GM03348 (cell line): Measurements from ENCODE around the gene FITM2.
A peak's percentile ranks its signal among the peaks of the same experiment; 100 is the strongest.
"Not testable (repeated sequence)": the region's sequence is repeated elsewhere in the genome, so short reads cannot be mapped to it uniquely, and the experiment has no call there.

Source experiments
- DNase-seq: peaks from one replicate; pipeline ENCODE4 v3.0.0; 2012; ENCODE audit warnings: low spot score

Gene FITM2

GRCh38 chr20:44331201-44331600 is 20.2 kb upstream of the FITM2 start:
- DNase-seq: no peak

- no peak for DNase-seq
Observed at GRCh38 chr20:44328428-44328827, 17.4 kb upstream of the FITM2 start.

DNA sequence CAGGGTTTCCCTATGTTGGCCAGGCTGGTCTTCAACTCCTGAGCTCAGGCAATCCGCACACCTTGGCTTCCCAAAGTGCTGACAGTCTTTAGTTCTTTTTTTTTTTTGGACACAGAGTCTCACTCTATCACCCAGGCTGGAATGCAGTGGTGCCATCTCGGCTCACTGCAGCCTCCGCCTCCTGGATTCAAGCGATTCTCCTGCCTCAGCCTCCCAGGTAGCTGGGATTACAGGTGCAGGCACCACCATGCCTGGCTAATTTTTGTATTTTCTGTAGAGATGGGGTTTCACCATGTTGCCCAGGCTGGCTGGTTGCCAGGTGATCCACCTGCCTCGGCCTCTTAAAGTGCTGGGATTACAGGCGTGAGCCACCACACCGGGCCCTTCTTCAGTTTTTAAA is 16.7 kb upstream of the FITM2 start:
- DNase-seq: not testable (repeated sequence)

- no peak for DNase-seq
Observed at GRCh38 chr20:44326391-44327159, 15.6 kb upstream of the FITM2 start.

DNA sequence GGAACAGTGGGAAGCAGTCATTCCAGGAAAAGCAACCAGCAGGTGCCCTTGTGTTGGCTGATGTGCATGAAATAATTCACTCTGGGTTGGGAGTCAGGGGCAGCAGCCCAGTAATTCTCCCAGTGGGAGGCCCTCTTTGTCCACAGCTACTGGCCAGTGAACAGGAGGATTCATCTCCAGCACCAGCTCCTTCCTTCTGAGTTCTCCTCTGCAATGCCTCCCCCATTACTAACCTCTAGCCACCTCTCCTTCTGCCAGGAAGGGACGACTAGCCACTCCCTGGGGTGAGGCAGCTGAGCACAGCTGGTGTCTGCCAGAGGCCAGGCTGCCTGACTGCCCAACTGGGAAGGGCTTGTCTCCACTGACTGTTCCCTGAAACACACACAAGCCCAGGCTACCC is 13.3 kb upstream of the FITM2 start:
- DNase-seq: no peak

GRCh38 chr20:44319839-44320422 is 8.9 kb upstream of the FITM2 start:
- DNase-seq: no peak

- DNase-seq: no peak
Observed at GRCh38 chr20:44314870-44315269, 3.9 kb upstream of the FITM2 start.

DNA sequence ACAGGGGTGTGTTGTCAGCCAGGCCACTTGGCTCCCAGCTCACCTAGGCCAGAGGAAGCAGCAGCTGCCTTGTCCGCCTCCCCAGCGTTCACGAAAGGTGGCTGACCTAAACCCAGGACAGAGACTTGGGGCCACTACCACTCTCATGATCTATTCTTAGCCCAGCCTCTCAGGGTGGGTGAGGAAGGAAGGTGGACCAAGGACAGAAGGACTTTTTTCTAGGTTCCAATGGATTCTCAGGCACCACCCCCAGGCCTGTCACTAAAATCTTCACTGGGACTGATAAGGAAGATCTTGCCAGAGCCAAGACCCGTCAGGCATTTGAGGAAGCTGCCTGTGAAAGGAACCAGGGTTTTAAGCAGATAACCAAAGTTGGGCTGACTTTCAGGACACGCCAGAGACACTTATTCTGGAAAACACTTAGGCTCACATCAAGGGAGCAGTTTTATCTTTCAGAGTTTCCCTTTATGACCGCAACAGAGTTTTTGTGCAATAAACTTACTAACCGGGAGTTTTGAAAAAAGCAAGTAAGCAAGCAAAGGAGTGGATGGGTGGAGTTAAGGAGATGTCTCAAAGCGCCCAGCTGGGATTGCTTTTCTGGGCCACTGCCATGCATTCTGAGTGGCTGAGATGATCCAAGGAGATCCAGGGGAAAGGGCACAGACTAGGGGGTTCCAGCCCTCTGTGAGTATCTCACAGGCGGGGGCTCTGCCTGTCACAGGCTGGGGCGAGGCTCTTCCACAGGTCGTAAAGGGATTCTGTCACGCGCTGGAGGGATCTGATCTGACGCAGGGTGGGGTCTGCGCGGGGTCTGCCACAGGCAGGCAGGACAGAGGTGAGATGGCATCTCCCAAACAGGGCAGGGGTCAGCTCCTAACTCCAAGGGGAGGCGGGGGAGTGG is 989 bp downstream of the FITM2 start:
- peak; percentile 81 for DNase-seq

DNA sequence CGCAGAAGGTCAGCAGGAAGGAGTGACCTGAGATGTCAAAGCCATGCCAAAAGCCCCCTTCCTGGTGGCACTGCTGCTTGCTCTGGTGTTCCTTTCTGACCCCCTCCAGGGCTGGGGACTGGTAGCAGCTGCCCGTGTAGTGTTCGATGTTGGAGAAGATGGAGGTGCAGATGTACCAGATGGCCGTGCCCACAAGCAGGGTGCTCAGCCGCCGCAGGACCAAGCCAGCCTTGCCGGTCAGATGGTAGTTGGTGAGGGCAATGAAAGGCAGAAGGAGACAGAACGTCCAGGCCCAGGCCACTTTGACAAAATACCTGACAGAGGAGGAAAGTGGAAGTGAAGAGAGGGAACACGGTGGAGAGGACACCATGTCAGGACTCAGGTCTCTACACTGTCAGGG is 4.1 kb downstream of the FITM2 start:
- DNase-seq: no peak

GRCh38 chr20:44304383-44304782 is 6.6 kb downstream of the FITM2 start:
- DNase-seq: no peak

GRCh38 chr20:44302736-44303135 is 8.3 kb downstream of the FITM2 start:
- no peak for DNase-seq

DNA sequence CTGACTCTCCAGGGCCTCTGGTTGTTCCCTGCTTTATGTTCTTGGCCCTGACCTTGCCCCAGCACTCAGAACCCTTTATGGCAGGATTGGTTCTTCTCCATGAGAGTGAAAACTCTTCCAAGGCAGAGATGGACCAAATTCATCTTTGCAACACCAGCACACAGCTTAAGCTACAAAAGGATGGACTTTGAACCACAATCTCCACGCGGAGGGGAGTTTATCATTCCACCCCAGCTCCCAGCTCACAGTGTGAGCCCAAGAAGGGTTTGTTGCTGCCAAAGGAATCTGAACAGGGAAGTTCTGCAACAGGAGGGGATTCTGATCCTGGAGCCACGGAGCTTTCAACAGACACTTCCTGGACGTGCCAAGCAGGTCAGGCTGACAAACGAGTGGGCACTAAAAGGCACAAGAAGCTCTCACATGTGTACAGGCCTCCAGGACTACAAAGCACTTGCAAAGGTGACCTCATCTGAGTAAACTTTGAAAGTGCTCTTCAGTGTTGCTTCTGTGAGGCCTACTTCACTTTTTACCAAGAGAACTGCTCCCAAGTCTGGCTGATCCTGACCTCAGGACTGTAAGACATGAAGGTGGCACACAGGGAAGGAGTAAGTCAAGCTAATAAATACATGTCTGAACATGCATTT is 8.9 kb downstream of the FITM2 start:
- DNase-seq: no peak

DNA sequence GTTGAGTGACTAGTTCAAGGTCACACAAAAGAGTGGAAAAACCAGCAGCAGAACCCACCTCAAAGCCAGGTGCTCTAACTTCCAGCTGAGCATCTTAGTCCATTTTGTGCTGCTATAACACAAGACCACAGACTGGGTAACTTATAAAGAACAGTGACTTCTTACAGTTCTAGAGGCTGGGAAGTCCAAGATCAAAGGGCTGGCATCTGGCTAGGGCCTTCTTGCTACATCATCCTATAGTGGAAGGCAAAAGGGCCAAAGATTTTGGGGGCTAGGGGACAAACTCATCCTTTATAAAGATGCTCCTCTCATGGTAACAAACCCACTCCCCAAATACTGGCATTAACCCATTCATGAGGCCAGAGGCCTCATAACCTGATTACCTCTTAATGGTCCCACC is 9.7 kb downstream of the FITM2 start:
- no peak for DNase-seq

DNA sequence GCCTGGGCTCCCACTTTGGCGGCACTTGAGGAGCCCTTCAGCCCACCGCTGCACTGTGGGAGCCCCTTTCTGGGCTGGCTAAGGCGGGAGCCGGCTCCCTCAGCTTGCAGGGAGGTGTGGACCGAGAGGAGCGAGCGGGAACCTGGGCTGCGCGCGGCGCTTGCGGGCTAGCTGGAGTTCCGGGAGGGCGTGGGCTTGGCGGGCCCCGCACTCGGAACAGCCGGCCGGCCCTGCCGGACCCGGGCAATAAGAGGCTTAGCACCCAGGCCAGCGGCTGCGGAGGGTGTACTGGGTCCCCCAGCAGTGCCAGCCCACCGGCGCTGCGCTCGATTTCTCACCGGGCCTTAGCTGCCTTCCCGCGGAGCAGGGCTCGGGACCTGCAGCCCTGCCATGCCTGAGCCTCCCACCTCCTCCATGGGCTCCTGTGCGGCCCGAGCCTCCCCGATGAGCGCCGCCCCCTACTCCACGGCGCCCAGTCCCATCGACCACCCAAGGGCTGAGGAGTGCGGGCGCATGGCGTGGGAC is 11.9 kb downstream of the FITM2 start:
- not testable (repeated sequence) for DNase-seq

DNA sequence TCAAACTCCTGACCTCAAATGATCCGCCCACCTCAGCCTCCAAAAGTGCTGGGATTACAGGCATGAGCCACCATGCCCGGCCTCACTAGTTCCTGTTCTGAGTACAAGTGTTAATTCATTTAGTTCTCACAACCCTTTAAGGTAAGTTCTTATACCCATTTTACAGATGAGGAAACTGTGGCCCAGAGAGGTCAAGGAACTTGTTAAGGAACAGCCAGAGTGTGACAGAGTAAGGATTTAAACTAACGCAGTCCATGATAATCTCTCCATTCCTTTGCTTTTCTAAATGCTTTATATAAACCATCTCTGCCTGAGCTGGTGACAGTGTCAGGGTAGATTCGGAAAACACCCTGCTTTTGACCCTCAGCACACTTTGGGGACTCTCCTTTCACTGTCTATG is 13.3 kb downstream of the FITM2 start:
- no peak for DNase-seq

GRCh38 chr20:44296011-44296410 is 15.0 kb downstream of the FITM2 start:
- no peak for DNase-seq

- no peak for DNase-seq
Observed at GRCh38 chr20:44291754-44292153, 19.2 kb downstream of the FITM2 start.

GRCh38 chr20:44288252-44288651 is 22.8 kb downstream of the FITM2 start:
- no peak for DNase-seq

GRCh38 chr20:44287272-44288097 is 23.5 kb downstream of the FITM2 start:
- DNase-seq: no peak

- DNase-seq: no peak
Observed at GRCh38 chr20:44284032-44284431, 27.0 kb downstream of the FITM2 start.

DNA sequence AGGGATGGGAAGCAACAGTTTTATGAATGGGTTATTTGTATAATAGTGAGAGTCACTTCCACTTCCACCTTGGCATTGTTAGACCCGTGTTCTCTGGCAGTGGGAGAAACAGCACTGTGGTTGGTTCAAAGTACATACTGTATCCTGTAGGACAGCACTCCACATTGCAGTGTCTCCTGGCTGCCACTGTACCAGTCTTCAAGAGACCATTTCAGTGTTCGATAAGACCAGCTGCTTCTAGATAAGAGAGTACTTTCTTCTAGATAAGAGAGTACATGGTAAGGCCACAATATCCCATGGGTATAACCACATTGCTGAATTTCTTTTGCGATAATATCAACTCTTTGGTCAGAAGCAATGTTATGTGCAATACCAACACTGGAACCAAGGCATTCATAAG is 28.8 kb downstream of the FITM2 start:
- DNase-seq: no peak
